ENCODE measurements around the gene HAO2. TPM values are rescaled to one million over a fixed set of nuclear protein-coding genes. Genes with fewer than 3 reads are reported as not detected.

Gene HAO2
- total RNA-seq, 6 experiments from 2014 or later, result 33.9 to 282 (median 99.3) TPM

- WGBS (ENCODE audit: insufficient coverage, low coverage, low lambda C conversion rate, missing lambda C conversion rate), result 63% methylated on average over 5 of the region's 5 CpGs
- peaks cover 0 to 2% (median 0%) of the 10 kb centered on the region in 4 donors for H3K36me3 ChIP-seq
- DNase-seq (no peak), ATAC-seq (no peak)
- no peaks in the 10 kb centered on the region for H3K9me3 ChIP-seq
- peaks cover 0 to 28% (median 0%) of the 10 kb centered on the region in 4 donors for H3K4me1 ChIP-seq
- intact Hi-C loops (cut with DNase I), result no loop called here
- H3K27me3 ChIP-seq, result no peaks in the 10 kb centered on the region
- TF ChIP-seq CTCF (IDR thresholded peaks at IDR 0.05) (no peak), POLR2A (IDR thresholded peaks at IDR 0.05) (no peak)
- H3K27ac ChIP-seq, result no peak overlapping the region
- H3K4me3 ChIP-seq, result no peak overlapping the region
These were observed 45.2 kb upstream of the HAO2 start for GRCh38 chr1:119323216-119323982.

DNA sequence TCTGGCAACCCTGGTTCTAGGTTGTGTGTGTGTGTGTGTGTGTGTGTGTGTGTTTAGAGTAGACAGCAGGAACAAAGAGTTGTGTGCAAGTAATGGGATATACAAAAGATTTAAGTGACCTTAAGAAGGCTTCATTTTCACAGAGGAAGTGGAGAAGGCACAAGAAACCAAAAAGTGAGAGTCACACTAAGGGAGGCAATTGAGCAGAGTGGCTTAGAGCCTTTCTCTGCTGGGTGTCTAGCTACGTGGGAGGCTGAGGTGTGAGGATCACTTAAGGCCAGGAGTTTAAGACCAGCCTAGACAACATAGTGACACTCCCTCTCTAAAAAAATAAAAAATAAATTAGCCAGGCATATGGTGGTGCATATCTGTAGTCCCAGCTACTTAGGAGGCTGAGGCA, 44.4 kb upstream of the HAO2 start:
- TF ChIP-seq CTCF (IDR thresholded peaks at IDR 0.05) (no peak), POLR2A (IDR thresholded peaks at IDR 0.05) (no peak)
- H3K4me1 ChIP-seq, result peaks cover 0 to 36% (median 0%) of the 10 kb centered on the region in 4 donors
- intact Hi-C loops (cut with DNase I), result no loop called here
- H3K9me3 ChIP-seq, result no peaks in the 10 kb centered on the region
- no peak overlapping the region for H3K4me3 ChIP-seq
- no peak overlapping the region for H3K27ac ChIP-seq
- DNase-seq (no peak), ATAC-seq (no peak)
- no peaks in the 10 kb centered on the region for H3K27me3 ChIP-seq
- peaks cover 0 to 2% (median 0%) of the 10 kb centered on the region in 4 donors for H3K36me3 ChIP-seq
- 17% methylated on average over 1 of the region's 1 CpG for WGBS (ENCODE audit: insufficient coverage, low coverage, low lambda C conversion rate, missing lambda C conversion rate)

DNA sequence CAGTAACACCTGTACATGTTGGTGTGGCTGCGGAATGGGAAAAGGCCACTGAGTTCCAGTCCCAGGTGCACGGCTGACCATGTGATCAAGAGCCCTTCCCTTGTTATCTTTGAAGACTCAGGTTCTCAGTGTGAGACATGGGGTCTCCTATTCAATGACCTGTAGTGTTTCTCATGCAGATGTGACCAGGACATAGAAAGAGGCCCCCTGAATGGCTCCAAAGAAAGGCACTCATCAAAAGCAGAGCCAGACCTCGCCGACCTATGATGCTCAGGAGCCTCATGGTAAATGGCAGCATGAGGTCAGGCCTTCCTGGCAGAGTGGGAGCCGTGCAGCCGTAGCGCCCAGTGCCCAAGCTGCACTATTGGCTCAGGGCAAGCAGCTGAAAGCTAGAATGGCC, 42.3 kb upstream of the HAO2 start:
- Histone ChIP-seq H3K27me3 (no peaks in the 10 kb centered on the region), H3K27ac (peak overlapping the region in 2 of 3 donors; percentile 79 to 86), H3K4me1 (peaks cover 0 to 55% (median 2%) of the 10 kb centered on the region in 4 donors), H3K9me3 (no peaks in the 10 kb centered on the region), H3K4me3 (peak overlapping the region in 2 of 3 donors; percentile 52 to 62), H3K36me3 (peaks cover 0 to 2% (median 0%) of the 10 kb centered on the region in 4 donors)
- DNase-seq (peak in 1 of 3 donors; percentile 33), ATAC-seq (peak; percentile 50 to 54 (median 51))
- TF ChIP-seq CTCF (IDR thresholded peaks at IDR 0.05) (no peak), POLR2A (IDR thresholded peaks at IDR 0.05) (no peak)
- WGBS (ENCODE audit: insufficient coverage, low coverage, low lambda C conversion rate, missing lambda C conversion rate), result 62% methylated on average over 7 of the region's 7 CpGs
- intact Hi-C loops (cut with DNase I), result no loop called here

- DNase-seq, result peak; percentile 32 to 59 (median 55)
- TF ChIP-seq CTCF (IDR thresholded peaks at IDR 0.05), result no peak
- TF ChIP-seq POLR2A (IDR thresholded peaks at IDR 0.05), result no peak
- WGBS (ENCODE audit: insufficient coverage, low coverage, low lambda C conversion rate, missing lambda C conversion rate), result 8% methylated on average over 7 of the region's 18 CpGs
- peak overlapping the region; percentile 34 to 62 (median 52) for H3K4me3 ChIP-seq
- intact Hi-C loops (cut with DNase I), result no loop called here
- no peaks in the 10 kb centered on the region for H3K27me3 ChIP-seq
- peaks cover 0 to 63% (median 2%) of the 10 kb centered on the region in 4 donors for H3K4me1 ChIP-seq
- ATAC-seq, result peak in 3 of 4 donors; percentile 39 to 56 (median 54)
- peak overlapping the region; percentile 74 to 86 (median 79) for H3K27ac ChIP-seq
- H3K9me3 ChIP-seq, result no peaks in the 10 kb centered on the region
- peaks cover 0 to 2% (median 0%) of the 10 kb centered on the region in 4 donors for H3K36me3 ChIP-seq
These were observed 41.5 kb upstream of the HAO2 start for GRCh38 chr1:119327094-119327449.
